Naive thymus-derived CD4-positive, alpha-beta T cell (primary cell): ENCODE measurements around the gene PPP1R1C. TPM values are rescaled to one million over a fixed set of nuclear protein-coding genes. Genes with fewer than 3 reads are reported as not detected.

Source experiments
- ATAC-seq: fragments of 150-1000 bp; cut with Tn5 transposase; 2 replicates; pipeline ENCODE4 v1.10.0; 2021; ENCODE audit warnings: mild to moderate bottlenecking, moderate library complexity
- CTCF ChIA-PET: fragments of 350-600 bp; sonication (Branson Sonifier 250); formaldehyde crosslinking; loops from one replicate; lab custom pipeline; 2021; ENCODE audit warnings: antibody characterized with exemption; lab: Charles Lee
- POLR2A ChIA-PET: fragments of 350-600 bp; sonication (Branson Sonifier 250); formaldehyde crosslinking; loops from one replicate; lab custom pipeline; 2021; ENCODE audit warnings: antibody characterized with exemption, inconsistent platforms; lab: Charles Lee
- DNase-seq, 9 donors: peaks; one replicate each; pipeline versions ENCODE4 v3.0.0 to v3.0.0-alpha.2; 2020 to 2022; ENCODE audit warnings: mixed read lengths in 1 of 9
- H3K27ac ChIP-seq: one replicate; pipeline ENCODE4 v1.7.0; 2013; ENCODE audit warnings: mild to moderate bottlenecking, low read depth, low read length, moderate library complexity
- H3K27me3 ChIP-seq, 2 donors: one replicate each; pipeline ENCODE4 v1.7.0; 2013; ENCODE audit warnings: low read length in 2 of 2, mild to moderate bottlenecking in 2 of 2, moderate library complexity in 2 of 2; ENCODE audit not compliant: control insufficient read depth in 2 of 2, insufficient read depth in 2 of 2
- H3K36me3 ChIP-seq, 3 experiments: 1 replicate in 2 of 3; 2 replicates in 1 of 3; pipeline ENCODE4 v1.7.0; 2013; ENCODE audit warnings: low read length in 3 of 3, mild to moderate bottlenecking in 3 of 3, moderate library complexity in 1 of 3; ENCODE audit not compliant: insufficient read depth in 3 of 3, control insufficient read depth in 2 of 3
- H3K4me1 ChIP-seq, 2 donors: one replicate each; pipeline ENCODE4 v1.7.0; 2013; ENCODE audit warnings: low read length in 2 of 2, mild to moderate bottlenecking in 2 of 2, moderate library complexity in 1 of 2; ENCODE audit not compliant: control insufficient read depth in 2 of 2, insufficient read depth in 2 of 2
- H3K4me3 ChIP-seq: 2 replicates; pipeline ENCODE4 v1.7.0; 2013; ENCODE audit warnings: mild to moderate bottlenecking, low read length
- H3K9me3 ChIP-seq, 3 experiments: 1 replicate in 2 of 3; 2 replicates in 1 of 3; pipeline ENCODE4 v1.7.0; 2013; ENCODE audit warnings: low read length in 3 of 3; ENCODE audit not compliant: control insufficient read depth in 2 of 3
- H3K27ac Mint-ChIP-seq, 9 donors: one replicate each; pipeline ENCODE4 v1.8.0; 2020 to 2022; ENCODE audit warnings: mixed read lengths in 9 of 9, mild to moderate bottlenecking in 8 of 9, moderate library complexity in 5 of 9, inconsistent platforms in 2 of 9
- H3K27me3 Mint-ChIP-seq, 5 donors: one replicate each; pipeline ENCODE4 v1.8.0; 2021 to 2022; ENCODE audit warnings: mixed read lengths in 5 of 5, mild to moderate bottlenecking in 1 of 5
- H3K36me3 Mint-ChIP-seq, 5 donors: one replicate each; pipeline ENCODE4 v1.8.0; 2020 to 2022; ENCODE audit warnings: mixed read lengths in 5 of 5, mild to moderate bottlenecking in 3 of 5, inconsistent platforms in 1 of 5
- H3K4me1 Mint-ChIP-seq, 7 donors: one replicate each; pipeline ENCODE4 v1.8.0; 2020 to 2022; ENCODE audit warnings: mixed read lengths in 7 of 7, mild to moderate bottlenecking in 3 of 7, inconsistent platforms in 1 of 7
- H3K4me3 Mint-ChIP-seq, 10 donors: one replicate each; pipeline ENCODE4 v1.8.0; 2020 to 2022; ENCODE audit warnings: mild to moderate bottlenecking in 10 of 10, mixed read lengths in 10 of 10, moderate library complexity in 6 of 10, inconsistent platforms in 2 of 10
- H3K9me3 Mint-ChIP-seq, 11 donors: one replicate each; pipeline ENCODE4 v1.8.0; 2020 to 2022; ENCODE audit warnings: mixed read lengths in 11 of 11, mild to moderate bottlenecking in 4 of 11, inconsistent platforms in 1 of 11, moderate library complexity in 1 of 11
- intact Hi-C, 2 donors: fragments of 100-400 bp; cut with micrococcal nuclease; formaldehyde crosslinking; loops; one replicate each; pipeline ENCODE4 v1.15.1; 2023
- polyA plus RNA-seq, 2 donors: library from polyadenylated mRNA; unstranded; fragments of 300-500 nt; fragmentation: Illumina TruSeq; gene quantifications; one replicate each; pipeline ENCODE4 v1.2.3, GENCODE V29; 2021
- total RNA-seq, 6 experiments: library from RNA in 5 of 6; stranded (reverse) in 5 of 6; gene quantifications; 1 replicate in 5 of 6; 2 replicates in 1 of 6; pipeline ENCODE4 v1.2.3 and lab custom pipeline; 2021 to 2026

Gene PPP1R1C, protein sequence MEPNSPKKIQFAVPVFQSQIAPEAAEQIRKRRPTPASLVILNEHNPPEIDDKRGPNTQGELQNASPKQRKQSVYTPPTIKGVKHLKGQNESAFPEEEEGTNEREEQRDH
- not detected for total RNA-seq
- polyA plus RNA-seq, result not detected
- total RNA-seq (lab: John Stamatoyannopoulos, UW), result not detected

- ATAC-seq (no peak), DNase-seq (no peak)
- ChIA-PET POLR2A (no interaction called here), CTCF (no interaction called here)
- Mint-ChIP-seq H3K4me1 (no peaks in the 10 kb centered on the region), H3K9me3 (peaks cover 0 to 2% (median 0%) of the 10 kb centered on the region in 11 donors), H3K36me3 (no peaks in the 10 kb centered on the region), H3K27me3 (peaks cover 0 to 8% (median 5%) of the 10 kb centered on the region in 5 donors), H3K27ac (no peak within 1 kb of the TSS), H3K4me3 (peak within 1 kb of the TSS in 1 of 10 donors; percentile 25)
- H3K27me3 ChIP-seq, result no peaks in the 10 kb centered on the region
- H3K27ac ChIP-seq, result no peak within 1 kb of the TSS
- no peak within 1 kb of the TSS for H3K4me3 ChIP-seq
- H3K9me3 ChIP-seq, result no peaks in the 10 kb centered on the region
- H3K36me3 ChIP-seq, result no peaks in the 10 kb centered on the region
- intact Hi-C loops, result no loop called here
- no peaks in the 10 kb centered on the region for H3K4me1 ChIP-seq
Observed at GRCh38 chr2:181985632-181986205, at the start of gene PPP1R1C. Gene PPP1R1C, plus strand, starts transcription at chr2:181985853. Its CDS starts 258 bp downstream, at chr2:181986111.

GRCh38 chr2:181937473-181937872 is 48.2 kb upstream of the PPP1R1C start:
- DNase-seq (no peak), ATAC-seq (peak; percentile 86)
- Mint-ChIP-seq H3K4me3 (no peak overlapping the region), H3K4me1 (no peaks in the 10 kb centered on the region), H3K27me3 (peaks cover 6 to 29% (median 29%) of the 10 kb centered on the region in 5 donors), H3K9me3 (no peaks in the 10 kb centered on the region), H3K27ac (no peak overlapping the region), H3K36me3 (peaks cover 0 to 5% (median 0%) of the 10 kb centered on the region in 5 donors)
- no peak overlapping the region for H3K27ac ChIP-seq
- no peak overlapping the region for H3K4me3 ChIP-seq
- H3K4me1 ChIP-seq, result no peaks in the 10 kb centered on the region
- no peaks in the 10 kb centered on the region for H3K36me3 ChIP-seq
- H3K9me3 ChIP-seq, result no peaks in the 10 kb centered on the region
- POLR2A ChIA-PET, result no interaction called here
- CTCF ChIA-PET, result interaction anchor here (0.7 kb wide), 1 partner anchor 11 kb away, joined by 3 read pairs; no protein-coding TSS in a partner anchor
- intact Hi-C loops, result no loop called here
- no peaks in the 10 kb centered on the region for H3K27me3 ChIP-seq

- H3K36me3 Mint-ChIP-seq, result peaks cover 0 to 5% (median 0%) of the 10 kb centered on the region in 5 donors
- no peak overlapping the region for H3K27ac ChIP-seq
- no peaks in the 10 kb centered on the region for H3K9me3 Mint-ChIP-seq
- H3K4me3 ChIP-seq, result no peak overlapping the region
- peaks cover 0 to 4% (median 0%) of the 10 kb centered on the region in 7 donors for H3K4me1 Mint-ChIP-seq
- H3K4me1 ChIP-seq, result no peaks in the 10 kb centered on the region
- no peak overlapping the region for H3K27ac Mint-ChIP-seq
- no peaks in the 10 kb centered on the region for H3K9me3 ChIP-seq
- no peak for ATAC-seq
- H3K4me3 Mint-ChIP-seq, result no peak overlapping the region
- POLR2A ChIA-PET, result no interaction called here
- H3K36me3 ChIP-seq, result no peaks in the 10 kb centered on the region
- peaks cover 0 to 5% of the 10 kb centered on the region in 2 donors for H3K27me3 ChIP-seq
- peaks cover 21 to 42% (median 36%) of the 10 kb centered on the region in 5 donors for H3K27me3 Mint-ChIP-seq
- intact Hi-C loops, result no loop called here
- DNase-seq, result no peak
- CTCF ChIA-PET, result no interaction called here
Observed at GRCh38 chr2:181943411-181944124, 42.1 kb upstream of the PPP1R1C start.

DNA sequence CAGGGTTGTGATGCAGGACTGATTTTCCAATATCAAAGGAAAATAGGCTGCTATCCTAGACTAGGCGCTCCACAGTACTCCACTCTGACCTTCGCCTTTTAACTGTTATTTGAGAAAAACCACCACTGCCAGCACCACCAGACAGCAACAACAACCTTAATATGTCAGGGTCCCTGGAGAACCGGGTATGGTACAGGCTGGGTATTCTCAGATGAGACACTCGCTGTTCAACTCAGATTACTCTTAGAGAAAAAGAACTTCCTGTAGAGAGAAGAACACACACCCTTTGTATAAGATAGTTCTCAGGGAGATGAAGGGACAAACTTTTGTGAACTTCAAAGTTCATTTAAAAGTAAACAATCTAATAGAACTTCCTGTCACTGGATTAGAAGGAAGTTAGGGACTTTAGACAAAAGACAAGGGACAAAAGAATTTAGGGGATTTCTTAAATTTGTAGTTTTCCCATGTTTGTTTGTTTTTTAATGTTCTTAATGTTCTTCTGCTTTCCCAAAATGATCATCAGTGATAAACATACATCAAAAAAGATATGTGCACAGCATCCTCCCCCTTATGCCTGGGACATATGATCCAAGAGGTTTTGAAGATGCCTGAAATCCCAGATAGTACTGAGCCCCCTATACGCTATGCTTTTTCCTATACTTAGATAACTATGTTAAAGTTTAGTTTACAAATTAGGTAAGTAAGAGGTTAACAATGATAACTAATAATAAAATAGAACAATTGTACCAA is 41.3 kb upstream of the PPP1R1C start:
- peaks cover 0 to 5% of the 10 kb centered on the region in 2 donors for H3K27me3 ChIP-seq
- DNase-seq, result no peak
- H3K4me1 Mint-ChIP-seq, result peaks cover 0 to 4% (median 0%) of the 10 kb centered on the region in 7 donors
- H3K27me3 Mint-ChIP-seq, result peaks cover 20 to 40% (median 30%) of the 10 kb centered on the region in 5 donors
- no peaks in the 10 kb centered on the region for H3K36me3 ChIP-seq
- no peaks in the 10 kb centered on the region for H3K9me3 Mint-ChIP-seq
- no peak overlapping the region for H3K4me3 Mint-ChIP-seq
- no peaks in the 10 kb centered on the region for H3K4me1 ChIP-seq
- no peaks in the 10 kb centered on the region for H3K9me3 ChIP-seq
- no peak overlapping the region for H3K4me3 ChIP-seq
- POLR2A ChIA-PET, result no interaction called here
- no peak overlapping the region for H3K27ac Mint-ChIP-seq
- intact Hi-C loops, result no loop called here
- peaks cover 0 to 5% (median 0%) of the 10 kb centered on the region in 5 donors for H3K36me3 Mint-ChIP-seq
- no peak overlapping the region for H3K27ac ChIP-seq
- CTCF ChIA-PET, result no interaction called here
- ATAC-seq, result no peak

GRCh38 chr2:181944914-181945291 is 40.8 kb upstream of the PPP1R1C start:
- Mint-ChIP-seq H3K27ac (no peak overlapping the region), H3K4me3 (no peak overlapping the region), H3K27me3 (peaks cover 20 to 38% (median 28%) of the 10 kb centered on the region in 5 donors), H3K36me3 (peaks cover 0 to 5% (median 0%) of the 10 kb centered on the region in 5 donors), H3K9me3 (no peaks in the 10 kb centered on the region), H3K4me1 (peaks cover 0 to 4% (median 0%) of the 10 kb centered on the region in 7 donors)
- Histone ChIP-seq H3K27ac (no peak overlapping the region), H3K36me3 (no peaks in the 10 kb centered on the region), H3K27me3 (peaks cover 0 to 5% of the 10 kb centered on the region in 2 donors), H3K4me3 (no peak overlapping the region), H3K9me3 (no peaks in the 10 kb centered on the region), H3K4me1 (no peaks in the 10 kb centered on the region)
- intact Hi-C loops, result no loop called here
- ATAC-seq (no peak), DNase-seq (no peak)
- ChIA-PET POLR2A (no interaction called here), CTCF (no interaction called here)

DNA sequence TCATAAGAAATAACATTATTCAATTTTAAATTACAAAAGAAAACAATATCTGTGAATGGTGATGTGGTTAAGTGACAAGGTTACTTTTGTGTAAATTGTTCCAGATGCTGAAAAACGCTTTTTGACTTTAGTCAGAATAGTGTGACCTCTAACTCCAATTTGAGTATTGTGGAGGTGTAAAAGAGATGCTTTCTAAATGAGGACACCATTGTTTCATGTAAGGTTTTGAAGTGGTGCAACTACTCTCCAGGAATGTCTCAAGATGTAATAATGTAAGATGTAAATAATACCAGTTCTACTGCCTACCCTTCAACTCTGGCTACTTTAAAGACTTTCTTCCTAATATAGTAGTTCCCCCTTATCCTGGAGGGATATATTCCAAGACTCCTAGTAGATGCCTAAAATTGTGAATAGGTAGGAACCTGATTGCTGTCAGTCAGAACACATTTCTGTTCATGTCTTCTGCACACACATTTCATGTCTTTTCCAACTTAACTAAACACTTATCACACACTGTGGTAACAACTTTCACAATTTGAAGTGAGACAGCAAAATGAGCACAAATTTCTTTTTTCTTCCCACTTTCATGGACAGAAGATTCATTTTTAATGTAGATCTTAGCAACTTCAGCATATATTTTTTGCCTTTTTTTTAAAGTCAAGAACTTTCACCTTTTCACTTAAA is 39.1 kb upstream of the PPP1R1C start:
- no peak for ATAC-seq

More for the DNA sequence above, 39.1 kb upstream of the PPP1R1C start:
- Mint-ChIP-seq H3K4me3 (no peak overlapping the region), H3K36me3 (no peaks in the 10 kb centered on the region), H3K27ac (no peak overlapping the region), H3K9me3 (no peaks in the 10 kb centered on the region), H3K4me1 (peaks cover 0 to 4% (median 0%) of the 10 kb centered on the region in 7 donors), H3K27me3 (peaks cover 14 to 43% (median 27%) of the 10 kb centered on the region in 5 donors)
- no peak overlapping the region for H3K27ac ChIP-seq
- H3K27me3 ChIP-seq, result peaks cover 0 to 5% of the 10 kb centered on the region in 2 donors
- ChIA-PET POLR2A (no interaction called here), CTCF (no interaction called here)
- H3K4me1 ChIP-seq, result no peaks in the 10 kb centered on the region
- no peak overlapping the region for H3K4me3 ChIP-seq
- intact Hi-C loops, result no loop called here
- DNase-seq, result no peak
- H3K36me3 ChIP-seq, result no peaks in the 10 kb centered on the region
- H3K9me3 ChIP-seq, result no peaks in the 10 kb centered on the region
